ENCODE measurements around the gene KIF26A.

The KIF26A gene

GRCh38 chr14:104129556-104129955, 8.8 kb upstream of the KIF26A start:
- in situ Hi-C loops (cut with HindIII; ENCODE audit: low sequenced_read_pairs) = no loop called here

- in situ Hi-C loops (cut with HindIII; ENCODE audit: low sequenced_read_pairs) = no loop called here
These were observed 7.3 kb upstream of the KIF26A start for GRCh38 chr14:104130974-104131651.

GRCh38 chr14:104131968-104132732, 6.2 kb upstream of the KIF26A start:
- in situ Hi-C loops (cut with HindIII; ENCODE audit: low sequenced_read_pairs) = no loop called here

GRCh38 chr14:104132981-104133380, 5.4 kb upstream of the KIF26A start:
- in situ Hi-C loops (cut with HindIII; ENCODE audit: low sequenced_read_pairs) = no loop called here

GRCh38 chr14:104133496-104133895, 4.9 kb upstream of the KIF26A start:
- in situ Hi-C loops (cut with HindIII; ENCODE audit: low sequenced_read_pairs) = no loop called here

GRCh38 chr14:104134061-104134965, 4.1 kb upstream of the KIF26A start:
- in situ Hi-C loops (cut with HindIII; ENCODE audit: low sequenced_read_pairs) = no loop called here

GRCh38 chr14:104135121-104135903, 3.1 kb upstream of the KIF26A start:
- in situ Hi-C loops (cut with HindIII; ENCODE audit: low sequenced_read_pairs) = no loop called here

- in situ Hi-C loops (cut with HindIII; ENCODE audit: low sequenced_read_pairs) = no loop called here
These were observed 2.4 kb upstream of the KIF26A start for GRCh38 chr14:104135904-104136471.

GRCh38 chr14:104136472-104137296, 1.7 kb upstream of the KIF26A start:
- in situ Hi-C loops (cut with HindIII; ENCODE audit: low sequenced_read_pairs) = no loop called here

- in situ Hi-C loops (cut with HindIII; ENCODE audit: low sequenced_read_pairs) = no loop called here
These were observed 890 bp upstream of the KIF26A start for GRCh38 chr14:104137297-104138097.

GRCh38 chr14:104138718-104139459, 502 bp downstream of the KIF26A start:
- in situ Hi-C loops (cut with HindIII; ENCODE audit: low sequenced_read_pairs) = no loop called here

GRCh38 chr14:104139460-104140212, 1.2 kb downstream of the KIF26A start:
- in situ Hi-C loops (cut with HindIII; ENCODE audit: low sequenced_read_pairs) = loop anchor here (10.0 kb wide), 1 partner anchor 475 kb away; no protein-coding TSS in a partner anchor

GRCh38 chr14:104140213-104140462, 1.8 kb downstream of the KIF26A start:
- in situ Hi-C loops (cut with HindIII; ENCODE audit: low sequenced_read_pairs) = loop anchor here (10.0 kb wide), 1 partner anchor 475 kb away; no protein-coding TSS in a partner anchor

GRCh38 chr14:104140463-104141331, 2.3 kb downstream of the KIF26A start:
- in situ Hi-C loops (cut with HindIII; ENCODE audit: low sequenced_read_pairs) = loop anchor here (10.0 kb wide), 1 partner anchor 474 kb away; no protein-coding TSS in a partner anchor

- in situ Hi-C loops (cut with HindIII; ENCODE audit: low sequenced_read_pairs) = loop anchor here (10.0 kb wide), 1 partner anchor 473 kb away; no protein-coding TSS in a partner anchor
These were observed 3.3 kb downstream of the KIF26A start for GRCh38 chr14:104141621-104142091.
